Stimulated activated CD4-positive, alpha-beta T cell treated with anti-CD3 and anti-CD28 coated beads, Interleukin-1b, Interleukin-23, amount 100 ng/mL, for 4 hours (primary cell): ENCODE data around the gene PHETA2.

Experiments used
- DNase-seq, 2 donors: peaks; one replicate each; pipeline ENCODE4 v3.0.0-alpha.2; 2020; ENCODE audit warnings: low read depth in 2 of 2

The PHETA2 gene

DNA sequence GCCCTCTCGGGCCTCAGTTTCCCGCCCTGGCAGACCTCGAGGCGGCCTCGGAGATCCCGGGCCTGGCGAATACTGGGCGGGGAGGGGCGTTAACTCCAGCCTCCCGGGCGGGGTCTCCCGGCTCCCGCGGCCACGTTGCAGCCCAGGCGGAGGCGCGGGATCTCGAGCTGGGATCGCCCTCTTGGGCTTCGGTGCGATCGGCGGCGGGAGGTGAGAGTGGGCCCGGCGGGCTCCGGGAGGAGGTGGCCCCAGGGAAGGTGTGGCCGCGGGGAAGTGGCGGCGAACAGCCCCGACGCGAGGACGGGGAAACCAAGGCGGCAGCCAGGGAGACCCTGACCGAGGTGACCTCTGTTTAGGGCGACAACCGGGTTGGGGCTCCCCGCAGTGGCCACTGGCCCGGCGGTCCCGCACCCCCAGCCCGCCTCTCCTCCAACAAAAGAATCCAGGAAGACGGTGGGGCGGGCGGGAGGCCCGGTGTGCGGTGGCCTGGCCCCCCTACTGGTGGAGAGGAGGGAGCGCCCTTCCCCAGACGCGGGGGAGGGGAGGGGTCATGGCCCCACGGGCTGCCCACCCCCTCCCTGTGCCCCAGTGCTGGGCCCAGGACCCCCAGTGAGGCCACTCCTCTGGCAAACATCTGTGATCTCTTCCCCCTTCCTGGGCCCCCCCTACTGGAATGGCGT, at the start of gene PHETA2:
PHETA2 (plus strand) TSS at position 117 of the 680 bp plus-strand sequence. CDS start 3,046 bp downstream, outside the sequence.
- peak; percentile 34 to 50 for DNase-seq

DNA sequence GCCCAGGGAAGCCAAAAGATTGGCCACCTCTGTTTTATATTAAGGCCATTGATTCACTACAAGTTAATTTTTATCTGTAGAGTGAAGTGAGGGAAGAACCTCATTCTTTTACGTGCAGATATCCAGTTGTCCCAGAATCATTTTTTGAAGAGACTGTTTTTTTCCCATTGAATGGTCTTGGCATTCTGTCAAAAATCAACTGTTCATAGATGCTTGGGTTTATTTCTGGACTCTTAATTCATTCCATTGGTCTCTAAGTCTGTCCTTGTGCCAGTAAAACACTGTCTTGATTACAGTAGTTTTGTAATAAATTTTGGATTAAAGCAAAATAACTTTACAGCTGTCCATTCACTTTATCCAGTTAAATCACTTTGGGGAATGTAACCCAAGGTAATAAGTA, 48.6 kb upstream of the PHETA2 start:
- DNase-seq: no peak

DNA sequence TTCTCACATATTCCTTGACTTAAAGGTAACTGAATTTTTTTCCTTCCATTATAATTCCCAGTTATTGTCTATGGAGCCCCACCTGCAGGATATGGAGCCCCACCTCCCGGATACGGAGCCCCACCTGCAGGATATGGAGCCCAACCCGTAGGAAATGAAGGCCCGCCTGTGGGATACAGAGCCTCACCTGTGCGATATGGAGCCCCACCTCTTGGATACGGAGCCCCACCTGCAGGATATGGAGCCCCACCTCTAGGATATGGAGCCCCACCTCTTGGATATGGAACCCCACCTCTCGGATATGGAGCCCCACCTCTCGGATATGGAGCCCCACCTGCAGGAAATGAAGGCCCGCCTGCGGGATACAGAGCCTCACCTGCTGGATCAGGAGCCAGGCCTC, 47.3 kb upstream of the PHETA2 start:
- DNase-seq: no peak

DNA sequence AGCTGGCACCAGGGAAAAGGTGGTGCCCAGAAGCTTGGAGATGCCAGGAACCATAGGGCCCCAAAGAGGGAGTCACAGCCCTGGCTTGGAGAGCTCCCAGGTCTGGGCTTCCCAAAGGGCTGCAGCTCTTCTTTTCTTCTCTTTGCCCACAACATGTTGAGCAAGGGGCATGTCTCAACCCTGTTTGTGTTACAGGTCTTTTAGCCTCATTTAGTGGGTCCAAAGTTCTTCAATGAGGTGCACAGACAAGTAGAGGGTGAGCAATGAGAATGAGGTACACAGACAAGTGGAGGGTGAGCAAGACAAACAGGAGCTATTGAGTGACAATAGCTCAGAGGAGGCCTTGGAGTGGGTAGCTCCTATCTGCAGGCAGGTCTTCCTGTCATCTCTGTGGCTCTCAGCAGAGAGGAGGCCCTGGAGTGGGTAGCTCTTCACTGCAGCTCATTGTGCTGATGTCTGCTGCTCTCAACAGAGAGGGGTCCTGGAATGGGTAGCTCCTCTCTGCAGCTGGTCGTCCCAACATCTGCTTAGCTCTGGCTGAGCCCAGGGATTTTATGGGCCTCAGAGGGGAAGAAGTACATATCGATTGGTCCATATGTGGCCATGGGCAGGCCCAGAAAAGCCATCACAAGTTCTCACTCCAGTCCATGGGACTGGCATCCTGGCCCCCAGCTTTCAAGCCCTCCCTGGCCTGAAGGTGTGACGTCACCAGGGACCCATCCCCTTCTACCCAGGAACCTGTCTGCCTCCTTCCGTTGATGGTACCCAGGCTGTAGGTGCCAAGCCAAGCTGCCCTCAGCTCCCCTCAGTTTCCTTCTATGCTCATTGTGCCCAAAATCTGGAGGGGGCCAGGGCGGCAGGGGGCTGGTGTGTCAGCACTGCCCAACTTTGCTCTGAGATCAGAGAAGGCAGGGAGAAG, 40.5 kb upstream of the PHETA2 start:
- DNase-seq: no peak

GRCh38 chr22:42035256-42035655, 38.8 kb upstream of the PHETA2 start:
- DNase-seq: no peak

- DNase-seq: no peak
Measured at GRCh38 chr22:42039271-42039670, 34.8 kb upstream of the PHETA2 start.

- no peak for DNase-seq
Measured at GRCh38 chr22:42041784-42042183, 32.3 kb upstream of the PHETA2 start.

- no peak for DNase-seq
Measured at GRCh38 chr22:42050641-42051180, 23.3 kb upstream of the PHETA2 start.

GRCh38 chr22:42052765-42053164, 21.3 kb upstream of the PHETA2 start:
- DNase-seq: no peak

- no peak for DNase-seq
Measured at GRCh38 chr22:42056757-42057511, 17.1 kb upstream of the PHETA2 start.

DNA sequence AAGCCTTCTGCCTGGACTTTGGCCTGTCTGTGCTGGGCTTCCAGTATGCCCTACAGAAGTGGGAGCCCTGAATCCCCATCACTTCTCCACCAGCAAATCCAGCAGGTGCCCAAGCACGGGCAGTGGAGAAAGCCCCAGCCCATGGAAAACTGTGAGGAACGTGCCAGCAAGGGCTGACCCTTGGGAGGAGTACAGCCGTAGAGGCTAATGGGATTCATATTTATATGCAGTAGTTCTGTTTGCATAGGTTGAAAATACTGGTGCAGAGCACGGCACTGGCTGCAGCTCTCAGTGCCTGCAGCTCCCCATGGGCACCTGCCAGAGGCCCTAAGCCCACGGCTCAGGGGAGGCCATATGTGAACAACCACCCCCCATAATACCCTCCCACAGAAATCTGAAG, 13.6 kb upstream of the PHETA2 start:
- no peak for DNase-seq

GRCh38 chr22:42061041-42061440, 13.0 kb upstream of the PHETA2 start:
- no peak for DNase-seq

DNA sequence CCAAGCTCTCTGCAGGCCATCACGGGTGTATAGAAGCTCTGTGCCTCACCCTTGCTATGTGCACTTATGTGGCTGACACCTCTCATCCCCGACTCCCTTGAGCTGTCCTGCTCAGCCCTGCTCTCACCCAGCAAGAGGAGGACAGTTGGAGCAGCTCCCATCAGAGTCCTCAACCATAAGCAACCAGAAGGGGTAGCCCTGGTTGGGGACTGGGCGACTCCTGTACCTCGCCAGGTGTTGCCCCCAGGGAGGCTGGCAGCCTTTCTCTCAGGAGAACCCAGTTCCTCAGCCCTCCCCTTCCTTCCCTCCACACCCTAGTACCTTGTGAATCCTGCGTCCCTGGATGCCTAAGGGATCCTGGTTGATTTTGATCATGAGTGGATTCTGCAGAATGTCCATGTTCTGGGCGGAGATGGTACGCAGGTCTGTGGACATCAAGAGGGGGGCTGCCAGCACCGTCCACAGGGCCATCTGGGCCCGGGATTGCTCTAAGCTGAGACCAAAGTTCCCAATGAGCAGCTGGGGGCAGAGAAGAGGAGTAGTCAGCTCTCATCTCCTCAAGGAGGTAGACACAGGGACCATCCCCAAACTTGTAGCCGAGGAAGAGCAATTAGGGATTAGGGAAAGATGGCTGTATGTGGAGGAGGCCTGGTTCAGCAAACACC, 11.4 kb upstream of the PHETA2 start:
- DNase-seq: no peak

- DNase-seq: no peak
Measured at GRCh38 chr22:42064629-42065028, 9.4 kb upstream of the PHETA2 start.

DNA sequence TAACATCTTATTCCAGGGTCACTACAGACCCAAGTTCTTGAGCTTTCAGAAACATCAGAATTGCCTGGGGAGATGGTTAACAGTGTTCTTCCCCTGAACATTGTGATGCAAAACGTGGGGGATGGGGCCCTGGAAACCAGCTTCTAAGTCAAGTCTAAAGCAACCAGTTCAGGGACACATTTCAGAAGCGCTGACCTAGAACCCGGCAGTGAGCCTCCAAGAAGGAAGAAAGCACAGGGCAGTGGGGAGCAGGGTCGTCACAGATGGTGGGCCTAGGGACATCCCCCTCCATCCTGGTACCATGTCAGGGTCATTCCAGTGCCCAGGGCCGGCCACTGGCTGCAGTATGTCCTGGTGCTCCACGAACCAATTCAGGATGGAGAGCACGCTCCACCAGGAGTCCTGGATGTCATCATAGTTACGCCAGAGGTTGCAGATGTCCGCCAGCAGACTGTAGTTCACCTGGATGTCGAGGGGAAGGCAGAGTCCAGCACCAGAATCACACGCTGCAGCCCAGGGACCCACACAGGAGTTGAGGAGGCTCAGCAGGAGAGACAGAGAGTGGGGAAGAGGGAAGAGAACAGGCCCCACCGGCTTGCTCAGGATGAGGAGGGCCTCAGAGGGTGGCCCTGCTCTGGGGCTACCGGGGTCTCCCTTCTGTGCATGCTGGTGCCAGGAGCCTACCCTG, 8.5 kb upstream of the PHETA2 start:
- DNase-seq: no peak

- DNase-seq: no peak
Measured at GRCh38 chr22:42066126-42066761, 7.8 kb upstream of the PHETA2 start.

GRCh38 chr22:42066937-42067336, 7.1 kb upstream of the PHETA2 start:
- DNase-seq: no peak

DNA sequence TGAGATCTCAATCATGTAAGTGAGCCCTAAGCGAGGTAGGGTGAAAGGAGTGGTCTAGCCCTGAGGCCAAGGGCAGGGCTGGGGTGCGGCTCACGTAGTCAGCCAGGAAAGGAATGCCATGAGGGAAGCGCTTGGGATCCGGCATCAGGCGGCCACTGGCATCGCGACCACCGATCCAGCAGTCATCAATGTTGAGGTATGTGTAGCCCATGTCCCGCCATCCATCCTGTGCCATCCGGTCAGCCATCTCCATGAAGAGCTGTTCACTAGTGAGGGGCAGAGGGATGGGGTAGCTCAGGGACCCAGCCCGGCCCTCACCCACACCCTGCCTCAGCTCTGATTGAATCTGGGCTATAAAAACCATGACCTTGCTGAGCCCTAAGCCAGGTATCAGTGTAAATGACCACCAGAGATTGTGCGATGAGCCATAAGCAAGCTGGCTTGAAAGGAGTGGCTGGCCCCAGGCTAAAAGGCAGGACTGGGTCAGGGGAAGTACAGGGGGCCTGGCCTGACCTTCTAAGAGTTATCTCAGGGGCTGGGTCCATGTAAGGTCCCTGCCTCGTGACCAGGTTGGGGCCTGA, 6.3 kb upstream of the PHETA2 start:
- DNase-seq: no peak

DNA sequence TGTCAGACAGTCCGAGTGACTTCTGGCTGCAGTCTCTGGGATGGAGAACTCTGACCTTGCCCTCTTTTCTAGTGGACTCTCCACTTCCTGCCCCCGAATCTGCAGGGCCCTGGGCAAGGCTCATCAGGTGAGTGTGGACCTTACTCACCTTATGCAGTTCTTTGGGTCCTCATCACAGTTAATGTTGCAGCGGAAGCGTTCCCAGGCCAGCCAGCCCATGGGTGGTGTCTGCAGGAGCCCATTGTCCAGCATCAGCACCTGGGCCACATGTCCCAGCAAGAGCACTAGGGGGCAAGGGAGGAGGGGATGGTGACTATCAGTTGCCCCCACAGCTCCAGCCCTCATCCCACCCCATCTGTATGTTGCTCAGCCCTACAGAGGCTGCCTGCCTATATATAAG, 5.8 kb upstream of the PHETA2 start:
- no peak for DNase-seq
